Suprapubic skin (tissue), 3 donors: ENCODE results near the gene ERC2.

ENCODE experiments used
- POLR2A ChIP-seq, 2 donors: fragments of 450-650 bp; IDR thresholded peaks; one replicate each; pipeline ENCODE4 v1.6.1; 2017; ENCODE audit warnings: antibody characterized with exemption in 2 of 2, mild to moderate bottlenecking in 2 of 2, moderate library complexity in 2 of 2
- TF ChIP-seq, protein P1 (sequence below), 2 donors: fragments of 200-600 bp in 1 of 2; fragments of 450-650 bp in 1 of 2; sonication (generic) in 1 of 2; IDR thresholded peaks; one replicate each; pipeline ENCODE4 v1.5.1; 2016 to 2019; ENCODE audit warnings: antibody characterized with exemption in 2 of 2, mild to moderate bottlenecking in 1 of 2, moderate library complexity in 1 of 2

DNA sequence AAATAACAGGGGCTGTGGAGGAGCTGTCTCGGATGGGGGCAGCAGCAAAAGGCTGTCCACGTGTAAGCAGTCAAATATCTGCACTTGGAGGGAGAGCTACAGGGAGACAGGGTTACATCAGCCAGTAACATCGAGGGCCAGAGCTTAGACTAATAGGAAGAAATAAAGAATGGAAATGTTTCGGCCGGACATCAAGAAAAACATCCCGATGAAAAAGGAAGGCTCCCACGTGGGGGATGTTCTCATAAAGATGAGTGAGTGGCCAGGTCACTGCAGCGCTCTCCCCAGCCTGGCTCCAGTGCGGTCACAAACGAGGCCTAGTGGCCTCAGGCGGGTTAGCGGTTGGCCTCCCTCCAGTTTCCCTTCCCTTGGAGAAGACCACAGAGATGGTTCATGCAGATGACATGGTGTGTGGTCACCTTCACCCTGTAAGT lies 925.1 kb downstream of the ERC2 start:
- TF ChIP-seq, protein P1, sequence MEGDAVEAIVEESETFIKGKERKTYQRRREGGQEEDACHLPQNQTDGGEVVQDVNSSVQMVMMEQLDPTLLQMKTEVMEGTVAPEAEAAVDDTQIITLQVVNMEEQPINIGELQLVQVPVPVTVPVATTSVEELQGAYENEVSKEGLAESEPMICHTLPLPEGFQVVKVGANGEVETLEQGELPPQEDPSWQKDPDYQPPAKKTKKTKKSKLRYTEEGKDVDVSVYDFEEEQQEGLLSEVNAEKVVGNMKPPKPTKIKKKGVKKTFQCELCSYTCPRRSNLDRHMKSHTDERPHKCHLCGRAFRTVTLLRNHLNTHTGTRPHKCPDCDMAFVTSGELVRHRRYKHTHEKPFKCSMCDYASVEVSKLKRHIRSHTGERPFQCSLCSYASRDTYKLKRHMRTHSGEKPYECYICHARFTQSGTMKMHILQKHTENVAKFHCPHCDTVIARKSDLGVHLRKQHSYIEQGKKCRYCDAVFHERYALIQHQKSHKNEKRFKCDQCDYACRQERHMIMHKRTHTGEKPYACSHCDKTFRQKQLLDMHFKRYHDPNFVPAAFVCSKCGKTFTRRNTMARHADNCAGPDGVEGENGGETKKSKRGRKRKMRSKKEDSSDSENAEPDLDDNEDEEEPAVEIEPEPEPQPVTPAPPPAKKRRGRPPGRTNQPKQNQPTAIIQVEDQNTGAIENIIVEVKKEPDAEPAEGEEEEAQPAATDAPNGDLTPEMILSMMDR (IDR thresholded peaks at IDR 0.05): no peak
- TF ChIP-seq POLR2A (IDR thresholded peaks at IDR 0.05): no peak
